ENCODE data around the gene ABCD4.

GRCh38 chr14:74308695-74309094, 6.0 kb upstream of the ABCD4 start:
- TF ChIP-seq CTCF (IDR thresholded peaks at IDR 0.05) = no peak
- no peak for TF ChIP-seq POLR2A (IDR thresholded peaks at IDR 0.05)
